HG03097 (cell line): Measurements from ENCODE around the gene SOS2.
A peak's percentile ranks its signal among the peaks of the same experiment; 100 is the strongest.

Source experiments
- ATAC-seq: cut with Tn5 transposase; IDR thresholded peaks from one replicate; pipeline ENCODE4 v1.9.1; 2021; ENCODE audit not compliant: unreplicated experiment, low FRiP score

Gene SOS2

DNA sequence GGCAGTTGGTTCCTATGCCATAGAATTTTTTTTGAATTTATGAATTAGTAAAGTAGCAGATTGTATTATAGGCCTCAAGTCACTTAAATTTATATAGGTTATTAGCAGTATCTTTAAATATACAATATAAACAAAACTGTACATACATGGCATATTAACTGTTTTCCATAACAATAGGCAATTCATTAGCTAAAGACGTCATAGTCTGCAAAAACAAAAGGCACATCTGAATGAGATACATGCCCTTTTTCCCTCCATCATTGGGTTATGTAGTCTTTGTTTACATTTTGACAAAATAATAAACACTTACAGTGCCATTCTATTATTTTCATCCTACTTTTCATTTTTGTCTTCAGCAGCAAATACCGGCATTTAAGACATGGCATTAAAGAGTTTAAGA, 113.9 kb downstream of the SOS2 start:
- no peak for ATAC-seq

DNA sequence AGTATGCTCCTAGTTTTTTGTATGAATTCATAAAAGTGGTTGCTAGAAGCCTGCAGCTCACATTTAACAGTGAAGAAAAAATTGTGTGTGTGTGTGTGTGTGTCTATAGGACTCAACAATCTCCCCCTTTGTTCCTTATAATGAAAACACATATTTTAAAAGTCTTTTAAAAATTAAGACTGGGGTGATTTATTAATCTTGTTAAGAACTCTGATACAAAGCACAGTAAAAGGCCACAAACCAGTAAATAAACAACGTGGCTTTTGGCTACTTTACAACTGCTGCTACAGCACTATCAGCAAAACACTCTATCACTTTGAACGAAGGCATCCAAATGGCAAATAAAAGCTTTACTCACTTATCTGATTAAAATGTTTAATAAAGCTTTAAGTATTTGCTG, 114.4 kb downstream of the SOS2 start:
- no peak for ATAC-seq

DNA sequence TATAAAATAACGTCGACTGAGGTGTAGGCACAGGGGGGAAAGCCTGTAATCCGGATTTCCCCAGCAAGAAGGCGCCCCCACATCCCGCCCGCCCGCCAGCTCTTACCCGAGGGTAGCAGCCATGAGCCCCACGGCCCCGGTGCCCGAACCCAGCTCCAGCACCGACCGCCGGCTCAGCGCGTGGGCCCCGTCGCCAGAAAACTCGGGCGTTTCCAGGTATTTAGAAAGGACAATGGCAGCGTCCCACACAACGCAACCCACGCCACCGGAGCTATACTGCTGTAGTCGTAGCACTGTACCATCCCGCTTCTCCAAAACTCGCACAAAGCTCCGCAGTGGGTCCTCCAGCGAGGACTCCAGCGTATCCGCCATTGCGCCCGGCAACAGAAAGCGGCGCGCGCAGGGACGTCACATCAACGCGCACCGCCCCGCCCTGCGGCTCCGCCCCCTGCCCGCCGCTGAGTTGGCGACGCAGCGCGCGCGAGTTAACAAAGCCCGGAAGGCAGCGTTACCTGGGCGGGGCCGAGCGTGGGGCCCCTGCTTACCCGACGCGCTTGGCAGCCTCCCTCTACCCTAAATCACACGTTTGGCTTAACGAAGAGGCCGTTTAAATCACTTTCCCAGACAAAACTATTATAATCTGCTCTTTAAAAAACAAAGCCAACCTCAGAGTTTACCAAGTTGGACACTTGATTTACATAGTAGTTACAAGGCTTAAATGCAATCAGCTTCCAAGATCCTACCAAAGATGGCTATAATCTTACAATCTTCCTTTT, 115.0 kb downstream of the SOS2 start, which contains the start of gene VCPKMT:
TSS of gene VCPKMT (minus strand) at position 392 of the 776 bp plus-strand sequence. CDS start at position 372, 20 bp downstream.
- ATAC-seq, result peak; percentile 94

DNA sequence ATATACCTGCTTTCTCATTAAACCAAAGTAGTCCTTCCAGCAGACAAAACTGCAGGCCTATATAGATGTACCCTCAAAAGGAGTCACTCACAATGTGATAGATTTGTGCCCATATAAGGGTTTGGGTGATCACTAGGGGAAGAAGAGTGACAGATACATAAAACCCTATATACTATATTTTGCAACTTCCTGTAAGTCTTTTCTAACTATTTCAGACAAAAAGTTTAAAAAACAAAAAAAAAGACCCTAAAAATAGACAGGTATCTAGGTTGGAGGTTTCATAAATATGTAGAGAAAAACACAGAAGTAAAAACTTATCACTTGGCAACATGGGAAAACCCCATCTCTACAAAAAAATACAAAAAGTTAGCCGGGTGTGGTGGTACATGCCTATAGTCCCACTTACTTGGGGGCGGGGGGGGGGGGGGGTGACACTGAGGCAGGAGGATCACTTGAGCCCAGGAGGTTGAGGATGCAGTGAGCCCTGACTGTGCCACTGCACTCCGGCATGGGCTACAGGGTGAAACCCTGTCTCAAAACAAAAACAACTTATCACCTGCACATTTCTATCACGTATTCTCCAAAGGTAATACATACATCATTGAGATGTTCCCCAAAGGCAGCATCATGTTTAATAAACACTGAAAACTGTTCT, 117.9 kb downstream of the SOS2 start:
- no peak for ATAC-seq

DNA sequence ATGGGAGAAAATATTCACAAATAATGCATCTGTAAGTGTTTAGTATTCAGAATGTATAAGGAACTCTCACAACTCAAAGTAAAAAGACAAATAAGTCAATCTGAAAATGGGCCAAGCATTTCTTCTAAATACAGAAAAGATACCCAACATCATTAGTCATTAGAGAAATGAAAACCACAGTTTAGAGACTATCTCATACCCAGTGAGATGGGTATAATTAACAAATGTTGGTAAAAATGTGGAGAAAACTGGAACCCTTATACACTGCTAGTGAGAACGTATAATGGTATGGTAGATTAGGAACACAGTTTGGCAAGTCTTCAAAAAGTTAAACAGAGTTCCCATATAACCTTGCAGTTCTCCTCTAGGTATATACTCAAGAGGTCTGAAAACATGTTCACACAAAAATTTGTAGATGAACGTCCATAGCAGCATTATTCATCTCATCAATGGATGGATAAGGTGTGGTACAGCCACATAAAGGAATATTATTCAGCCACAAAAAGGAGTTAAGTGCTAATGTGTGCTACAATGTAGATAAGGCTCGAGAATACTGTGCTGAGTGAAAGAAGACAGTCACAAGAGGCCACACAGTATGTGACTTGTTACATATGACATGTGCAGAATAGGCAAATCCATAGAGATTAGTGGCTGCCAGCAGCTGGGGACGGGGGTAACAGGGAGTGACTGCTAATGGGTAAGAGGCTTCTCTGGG, 120.9 kb downstream of the SOS2 start:
- no peak for ATAC-seq

DNA sequence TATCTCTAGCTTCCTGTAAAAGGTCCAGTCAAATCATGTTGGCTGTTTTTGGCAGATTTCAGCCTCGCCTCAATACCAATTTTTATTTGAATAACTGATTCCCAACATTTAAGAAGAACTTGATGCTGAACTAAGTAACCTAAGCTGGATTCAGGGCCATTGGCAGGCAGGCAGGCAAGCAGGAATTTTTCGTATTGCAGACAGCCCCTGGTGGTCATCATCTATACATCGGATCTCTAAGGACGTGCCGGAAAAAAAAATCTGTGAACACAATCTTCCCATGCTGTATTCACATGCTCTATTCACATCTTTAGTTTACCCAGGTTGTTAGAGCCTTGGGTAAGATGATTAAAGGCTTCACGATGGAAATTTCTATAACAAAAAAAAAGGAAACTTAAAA, 122.0 kb downstream of the SOS2 start:
- no peak for ATAC-seq

DNA sequence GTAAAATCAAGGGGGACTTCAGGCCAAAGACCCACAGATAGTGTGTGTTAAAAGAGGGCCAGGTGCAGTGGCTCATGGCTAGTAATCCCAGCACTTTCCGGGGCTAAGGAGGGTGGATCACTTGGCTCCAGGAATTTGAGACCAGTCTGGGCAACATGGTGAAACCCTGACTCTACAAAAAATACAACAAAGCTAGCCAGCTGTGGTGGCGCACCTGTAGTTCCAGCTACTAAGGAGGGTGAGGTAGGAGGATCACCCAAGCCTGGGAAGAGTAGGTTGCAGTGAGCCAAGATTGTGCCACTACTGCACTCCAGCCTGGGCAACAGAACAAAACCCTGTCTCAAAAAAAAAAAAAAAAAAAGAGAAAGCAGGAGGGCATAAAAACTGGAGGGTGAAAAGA, 123.5 kb downstream of the SOS2 start:
- no peak for ATAC-seq

DNA sequence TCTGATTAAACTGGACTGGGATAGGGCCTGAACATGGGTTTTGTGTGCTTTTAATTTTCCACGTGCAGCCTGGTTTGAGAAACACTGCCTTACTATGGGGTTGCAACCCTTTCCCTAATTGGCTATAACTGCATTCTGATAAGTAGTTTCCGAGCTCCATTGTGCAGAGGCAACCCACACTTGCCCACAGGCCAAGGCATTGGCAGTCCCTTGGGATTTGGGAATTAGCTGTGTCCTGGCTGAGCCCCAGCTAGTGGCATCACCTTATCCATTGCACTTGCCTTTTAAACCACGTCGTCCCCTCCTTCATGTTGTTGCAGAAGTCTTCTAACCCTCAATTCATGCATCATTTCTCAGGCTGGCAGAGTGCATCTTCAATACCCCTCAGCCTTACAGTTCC, 125.2 kb downstream of the SOS2 start:
- ATAC-seq, result no peak

DNA sequence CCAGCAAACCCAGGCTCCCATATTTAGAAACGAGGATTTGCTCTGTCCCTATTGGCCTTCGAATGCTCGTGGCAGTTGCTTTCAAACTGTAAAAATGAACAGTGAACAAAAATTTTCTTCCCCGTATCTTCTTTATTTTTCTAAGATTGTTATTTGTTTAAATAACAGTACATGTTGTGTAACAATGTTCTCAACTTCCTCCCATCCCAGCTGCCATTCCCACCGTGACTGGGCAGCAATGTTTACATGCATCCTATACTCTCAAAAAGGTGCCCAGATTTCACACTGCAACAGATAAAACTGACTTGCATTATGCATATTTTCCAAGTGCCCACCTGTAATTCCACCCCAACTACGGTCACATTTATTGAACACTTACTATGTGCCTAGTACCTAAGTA, 127.8 kb downstream of the SOS2 start:
- ATAC-seq, result no peak

DNA sequence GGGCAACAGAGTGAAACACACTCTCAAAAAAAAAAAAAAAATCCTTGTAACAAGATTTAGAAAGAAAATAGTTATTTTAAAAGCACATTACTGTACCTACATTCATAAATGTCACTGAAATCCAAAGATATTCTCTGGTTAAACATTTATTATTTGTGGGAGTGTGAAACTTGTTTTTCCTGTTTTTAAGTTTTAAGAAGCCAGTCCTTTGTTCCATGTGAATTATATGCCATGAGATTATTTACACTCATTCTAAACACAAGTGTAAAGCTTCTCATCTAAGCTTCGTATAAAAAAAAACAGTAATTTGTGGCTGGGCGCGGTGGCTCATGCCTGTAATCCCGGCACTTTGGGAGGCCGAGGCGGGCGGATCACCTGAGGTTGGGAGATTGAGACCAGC, 130.0 kb downstream of the SOS2 start:
- no peak for ATAC-seq

DNA sequence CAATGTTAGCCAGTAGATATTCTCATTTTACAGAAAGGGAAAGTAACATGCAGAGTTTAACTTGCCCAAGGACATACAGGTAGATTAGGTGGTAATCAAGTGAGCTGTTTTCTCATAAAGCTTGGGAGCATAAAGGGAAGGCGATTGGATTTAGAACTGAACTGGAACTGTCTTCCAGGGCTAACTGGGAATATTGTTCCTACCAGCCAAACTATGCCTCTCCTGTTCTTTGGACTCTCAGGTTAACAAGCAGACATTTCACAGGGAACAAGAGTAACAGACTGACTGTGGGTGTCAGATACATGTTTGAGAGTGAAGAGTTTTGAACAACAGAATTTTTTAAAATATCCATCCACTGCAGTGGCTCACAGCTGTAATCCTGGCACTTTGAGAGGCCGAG, 130.6 kb downstream of the SOS2 start:
- no peak for ATAC-seq

DNA sequence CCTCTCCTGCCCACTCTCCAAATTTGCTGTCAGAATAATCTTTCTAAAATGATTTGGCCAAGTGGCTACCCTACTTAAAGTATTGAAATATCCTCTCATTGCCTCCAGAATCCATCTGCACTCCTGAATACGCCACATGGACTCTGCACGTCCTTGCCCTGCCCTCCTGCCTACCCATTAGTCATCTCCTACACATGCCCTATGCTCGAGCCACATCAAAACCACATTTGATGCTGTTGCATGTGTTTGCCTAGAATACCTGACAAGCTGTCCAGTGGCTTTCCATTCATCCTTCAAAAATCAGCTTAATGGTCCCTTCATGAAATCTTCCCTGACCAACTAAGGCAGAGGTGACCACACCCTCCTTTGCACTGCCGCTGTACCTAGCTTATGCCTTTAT, 132.0 kb downstream of the SOS2 start:
- no peak for ATAC-seq

DNA sequence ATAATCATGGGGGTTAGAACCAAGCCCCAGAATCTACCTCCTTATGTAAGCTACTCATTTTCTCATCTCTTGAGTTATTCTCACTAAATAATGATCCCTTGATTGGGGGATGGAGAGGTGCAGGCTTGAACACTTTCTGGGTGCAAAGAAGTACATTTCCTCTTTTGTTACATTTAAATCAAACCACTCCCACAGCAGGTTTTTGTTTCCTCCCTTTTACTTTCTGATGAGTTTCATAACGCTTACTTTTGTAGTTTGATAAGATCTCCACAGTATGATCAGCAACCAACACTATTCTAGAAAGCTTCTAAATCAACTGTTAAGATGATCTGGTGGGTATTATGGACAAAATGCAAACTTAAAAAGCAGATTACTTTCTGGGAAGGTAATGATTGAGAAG, 135.5 kb downstream of the SOS2 start:
- no peak for ATAC-seq

DNA sequence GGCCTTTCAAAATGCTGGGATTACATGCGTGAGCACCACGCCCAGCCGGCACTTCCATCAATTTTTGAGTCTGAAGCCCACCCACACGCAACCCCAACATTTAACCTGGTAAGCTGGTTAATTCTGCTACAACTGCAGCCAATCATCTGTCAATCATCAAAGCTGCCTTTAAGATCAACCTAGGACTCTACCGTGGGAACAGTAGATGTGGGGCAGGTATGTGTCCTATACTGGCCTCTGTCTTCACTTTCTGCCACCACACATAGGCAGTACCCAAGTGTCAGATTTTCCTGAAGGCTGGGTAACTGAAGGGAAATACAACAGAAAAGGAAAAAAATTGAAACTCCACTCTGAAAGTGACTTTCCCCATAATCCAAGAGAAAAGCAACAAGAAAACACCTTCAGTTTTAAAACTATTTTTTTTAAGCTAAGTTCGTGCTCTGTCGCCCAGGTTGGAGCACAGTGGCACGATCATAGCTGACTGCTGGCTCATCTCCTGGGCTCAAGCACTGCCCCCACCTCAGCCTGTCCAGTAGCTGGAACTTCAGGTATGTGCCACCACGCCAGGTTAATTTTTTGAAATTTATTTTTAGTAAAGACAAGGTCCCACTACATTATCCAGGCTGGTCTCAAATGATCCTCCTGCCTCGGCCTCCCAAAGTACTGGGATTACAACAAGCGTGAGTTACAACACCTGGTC, 137.2 kb downstream of the SOS2 start:
- no peak for ATAC-seq

DNA sequence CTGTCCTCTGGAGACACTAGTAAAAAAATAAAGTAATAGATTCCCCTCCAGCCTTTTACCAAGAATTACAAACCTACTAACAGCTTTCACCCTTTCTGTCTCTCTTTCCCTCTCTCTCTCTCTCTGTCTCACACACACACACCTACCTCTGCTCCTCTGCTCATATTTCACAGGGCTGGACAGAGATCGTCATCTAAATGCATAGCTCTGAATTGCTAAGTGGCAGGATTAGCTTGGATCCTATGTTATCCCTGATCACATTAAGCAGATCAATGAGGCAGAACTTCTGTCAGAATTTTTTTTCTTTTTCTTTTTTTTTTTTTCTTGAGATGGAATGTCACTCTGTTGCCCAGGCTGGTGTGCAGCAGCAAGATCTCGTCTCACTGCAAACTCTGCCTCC, 137.9 kb downstream of the SOS2 start:
- ATAC-seq, result no peak

DNA sequence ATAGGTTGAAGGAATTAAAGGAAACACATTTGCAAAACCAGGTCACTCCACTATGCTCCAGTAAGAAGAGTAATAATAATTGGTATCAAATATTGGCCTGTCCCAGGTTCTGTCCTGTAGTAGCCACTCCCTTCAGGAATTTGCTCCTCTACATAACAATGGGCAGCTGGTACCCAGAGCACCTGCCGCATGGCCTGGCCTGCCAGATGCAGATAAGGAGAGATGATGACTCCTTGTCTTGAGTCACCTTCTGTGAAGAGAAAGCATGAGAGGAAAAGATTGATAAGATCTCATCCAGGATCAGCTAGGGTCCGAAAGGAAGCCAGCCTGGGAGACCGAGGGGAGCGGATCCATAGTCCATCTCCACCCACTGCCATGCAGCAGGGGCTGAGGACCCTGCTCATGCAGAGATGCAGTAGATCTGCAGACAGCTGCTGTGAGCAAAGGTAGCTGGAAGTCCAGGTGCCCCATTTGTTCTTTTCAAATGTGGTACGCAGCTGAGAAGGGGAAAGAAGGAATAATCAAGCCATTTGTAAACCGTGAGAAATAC, 139.3 kb downstream of the SOS2 start:
- no peak for ATAC-seq

DNA sequence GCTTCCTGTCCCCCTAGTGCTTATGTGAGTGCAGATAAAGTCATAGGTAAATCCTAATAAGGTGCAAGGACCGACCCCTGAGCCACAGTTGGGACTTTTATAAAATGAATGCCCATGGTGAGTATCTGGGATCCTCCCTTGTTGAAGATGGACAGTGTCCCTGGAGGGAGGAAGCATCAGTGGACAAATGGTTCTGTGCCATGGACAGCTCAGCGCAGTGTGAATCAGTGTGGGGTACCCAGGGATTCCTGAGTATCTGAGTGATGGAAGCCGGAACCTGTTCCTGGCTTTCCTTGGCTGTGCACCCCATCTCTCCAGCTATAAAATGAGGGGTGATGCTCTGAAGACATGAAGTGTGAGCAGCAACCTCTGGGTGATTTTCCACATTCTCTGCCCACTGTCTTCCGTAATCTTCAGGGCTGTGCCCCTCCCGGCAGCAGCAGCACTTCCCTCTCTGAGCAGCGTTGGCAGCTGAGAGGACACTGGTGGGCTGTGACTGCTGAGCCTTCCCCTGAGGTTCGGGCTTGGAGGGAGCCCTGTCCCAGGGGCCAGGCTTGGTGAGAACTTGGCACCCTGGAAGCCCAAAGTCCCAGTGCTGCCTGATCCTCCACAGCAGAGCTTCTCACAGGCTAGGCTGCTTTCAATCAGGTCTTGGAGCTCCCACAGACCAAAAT, 140.0 kb downstream of the SOS2 start:
- ATAC-seq, result no peak

DNA sequence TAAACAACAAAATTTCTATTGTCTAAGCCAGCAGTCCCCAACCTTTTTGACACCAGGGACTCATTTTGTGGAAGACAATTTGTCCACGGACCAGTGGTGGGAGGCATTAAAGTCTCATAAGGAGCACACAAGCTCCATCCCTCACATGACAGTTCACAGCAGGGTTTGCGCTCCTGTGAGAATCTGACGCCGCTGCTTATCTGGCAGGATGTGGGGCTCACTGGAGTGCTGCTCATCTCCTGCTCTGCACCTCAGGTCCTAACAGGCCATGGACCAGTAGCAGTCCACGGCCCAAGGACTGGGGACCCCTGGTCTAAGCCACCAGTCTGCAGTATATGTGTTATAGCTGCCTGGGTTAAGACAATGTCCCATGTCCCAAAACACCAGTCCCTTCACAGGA, 142.2 kb downstream of the SOS2 start:
- no peak for ATAC-seq

DNA sequence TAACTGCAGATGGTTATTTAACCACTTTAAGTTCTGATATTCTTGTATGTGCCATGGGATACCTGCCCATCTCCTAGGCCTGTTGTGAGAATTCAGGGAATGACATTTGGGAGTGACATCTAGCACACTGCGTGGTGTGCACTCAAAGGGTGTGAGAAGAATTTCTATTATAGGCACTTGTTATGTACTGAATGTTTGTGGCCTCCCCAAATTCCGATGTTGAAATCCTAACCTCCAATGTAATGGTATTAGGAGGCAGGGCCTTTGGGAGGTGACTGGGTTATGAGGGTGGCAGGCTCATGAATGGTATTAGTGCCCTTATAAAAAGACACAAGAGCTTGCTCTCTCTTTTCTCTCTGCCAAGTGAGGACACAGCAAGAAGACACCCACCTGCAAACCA, 142.6 kb downstream of the SOS2 start:
- no peak for ATAC-seq

DNA sequence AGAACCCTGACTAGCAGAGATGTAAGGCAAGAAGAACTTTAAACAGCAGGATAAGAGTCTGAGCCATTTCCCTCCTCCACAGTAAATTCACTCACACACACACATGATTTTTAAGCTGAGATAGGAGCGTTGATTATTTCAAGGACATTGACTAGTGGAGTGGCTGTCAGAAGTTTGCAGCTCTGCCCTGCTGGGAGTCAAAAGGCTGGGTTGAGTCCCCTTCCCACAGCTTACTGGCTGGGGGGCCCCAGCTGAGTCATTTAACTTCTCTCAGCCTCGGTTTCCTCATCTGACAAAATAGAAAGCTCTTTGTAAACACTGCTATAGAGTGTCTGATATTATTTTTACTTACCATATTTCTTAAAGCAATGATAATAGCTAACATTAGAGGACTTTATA, 143.3 kb downstream of the SOS2 start:
- no peak for ATAC-seq
